Loucy (cell line): ENCODE data around the gene KRTAP21-3.

Experiments used
- EZH2phosphoT487 ChIP-seq: fragments of 200-600 bp; IDR thresholded peaks from 2 replicates; pipeline ENCODE4 v1.6.1; 2018; ENCODE audit warnings: antibody characterized with exemption, mild to moderate bottlenecking, moderate library complexity, borderline replicate concordance
- TF ChIP-seq, protein P1 (sequence below): fragments of 200-600 bp; sonication (generic); conservative IDR thresholded peaks from 2 replicates; pipeline ENCODE4 v1.5.1; 2014; ENCODE audit warnings: mild to moderate bottlenecking, antibody characterized with exemption, low read length

DNA sequence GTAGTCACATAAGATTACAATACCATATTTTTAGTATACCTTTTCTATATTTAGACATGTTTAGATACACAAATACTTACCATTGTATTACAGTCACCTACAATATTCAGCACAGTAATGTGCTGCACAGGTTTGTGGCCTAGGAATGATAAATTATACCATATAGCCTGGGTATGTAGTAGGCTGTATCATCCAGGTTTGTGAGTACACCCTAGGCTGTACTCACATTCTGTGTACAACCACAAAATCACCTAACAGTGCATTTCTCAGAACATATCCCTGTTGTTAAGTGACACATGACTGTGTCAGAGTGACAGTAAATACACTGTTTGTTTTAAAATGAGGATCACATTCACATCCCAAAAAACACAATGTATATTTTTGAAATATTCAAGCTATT lies 11.2 kb downstream of the KRTAP21-3 start:
- TF ChIP-seq EZH2phosphoT487, result no peak
- TF ChIP-seq, protein P1, sequence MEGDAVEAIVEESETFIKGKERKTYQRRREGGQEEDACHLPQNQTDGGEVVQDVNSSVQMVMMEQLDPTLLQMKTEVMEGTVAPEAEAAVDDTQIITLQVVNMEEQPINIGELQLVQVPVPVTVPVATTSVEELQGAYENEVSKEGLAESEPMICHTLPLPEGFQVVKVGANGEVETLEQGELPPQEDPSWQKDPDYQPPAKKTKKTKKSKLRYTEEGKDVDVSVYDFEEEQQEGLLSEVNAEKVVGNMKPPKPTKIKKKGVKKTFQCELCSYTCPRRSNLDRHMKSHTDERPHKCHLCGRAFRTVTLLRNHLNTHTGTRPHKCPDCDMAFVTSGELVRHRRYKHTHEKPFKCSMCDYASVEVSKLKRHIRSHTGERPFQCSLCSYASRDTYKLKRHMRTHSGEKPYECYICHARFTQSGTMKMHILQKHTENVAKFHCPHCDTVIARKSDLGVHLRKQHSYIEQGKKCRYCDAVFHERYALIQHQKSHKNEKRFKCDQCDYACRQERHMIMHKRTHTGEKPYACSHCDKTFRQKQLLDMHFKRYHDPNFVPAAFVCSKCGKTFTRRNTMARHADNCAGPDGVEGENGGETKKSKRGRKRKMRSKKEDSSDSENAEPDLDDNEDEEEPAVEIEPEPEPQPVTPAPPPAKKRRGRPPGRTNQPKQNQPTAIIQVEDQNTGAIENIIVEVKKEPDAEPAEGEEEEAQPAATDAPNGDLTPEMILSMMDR, result no peak
